GM11168 (cell line): Measurements from ENCODE around the gene TSPAN3.

Experiments
- in situ Hi-C: fragments of 300-500 bp; cut with MboI; formaldehyde crosslinking; loops from one replicate; pipeline ENCODE4 v1.12.0; 2022; ENCODE audit warnings: low sequenced_read_pairs; ENCODE audit not compliant: unreplicated experiment

The TSPAN3 gene

DNA sequence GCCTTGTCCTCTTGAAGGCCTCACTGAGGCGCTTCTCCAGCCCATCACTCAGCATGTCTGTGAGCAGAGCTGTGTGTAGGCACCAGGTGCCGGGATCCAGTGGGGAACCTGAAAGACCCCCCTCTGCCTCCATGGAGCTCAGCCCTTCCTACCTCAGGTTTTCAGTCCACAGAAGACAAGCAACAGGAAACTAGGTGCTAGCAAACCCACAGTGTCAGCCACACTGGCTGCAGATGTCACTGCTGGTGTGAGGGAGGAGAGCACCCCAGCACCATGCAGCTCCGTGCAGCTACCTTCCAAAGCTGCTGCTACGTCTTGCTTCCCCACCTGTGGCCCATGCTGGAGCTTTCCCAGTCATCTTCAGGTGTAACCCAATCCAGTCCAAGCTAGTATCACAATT is 58.0 kb downstream of the TSPAN3 start:
- in situ Hi-C loops, result no loop called here

DNA sequence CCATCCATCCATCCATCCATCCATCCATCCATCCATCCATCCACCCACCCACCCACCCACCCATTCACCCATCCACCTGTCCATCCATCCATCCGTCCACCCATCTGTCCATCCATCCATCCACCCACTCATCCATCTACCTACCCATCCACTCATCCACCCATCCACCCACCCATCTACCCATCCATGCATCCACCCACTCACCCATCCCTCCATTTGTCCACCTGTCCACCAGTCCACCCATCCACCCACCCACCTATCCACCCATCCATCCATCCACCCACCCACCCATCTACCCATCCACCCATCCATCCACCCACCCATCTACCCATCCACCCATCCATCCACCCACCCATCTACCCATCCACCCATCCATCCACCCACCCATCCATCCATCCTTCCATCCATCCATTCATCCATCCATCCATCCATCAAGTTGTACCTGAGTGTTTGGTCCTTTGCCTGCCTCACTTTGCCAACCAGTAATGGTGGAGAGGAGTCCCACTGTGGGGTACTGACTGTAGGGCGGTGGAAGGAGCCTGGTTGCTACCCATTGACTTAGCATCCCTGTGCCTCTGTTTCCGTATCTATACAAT is 58.7 kb downstream of the TSPAN3 start:
- in situ Hi-C loops, result no loop called here

DNA sequence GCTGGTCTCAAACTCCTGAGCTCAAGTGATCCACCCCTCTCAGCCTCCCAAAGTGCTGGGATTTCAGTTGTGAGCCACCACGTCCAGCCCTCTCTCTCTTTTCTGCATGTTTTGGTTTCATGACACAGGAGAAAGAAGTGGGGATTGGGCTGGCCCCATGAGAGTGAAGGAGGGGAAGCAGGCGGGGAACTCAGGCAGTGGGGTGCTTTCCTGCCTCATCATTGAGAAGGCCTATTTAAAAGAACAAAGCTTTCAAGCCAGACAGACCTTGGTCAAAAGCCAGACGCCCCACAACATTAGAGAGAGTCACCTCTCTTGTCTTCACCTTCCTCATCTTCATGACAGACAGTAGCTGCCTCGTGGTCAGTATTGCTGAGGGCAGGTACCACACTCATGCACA is 60.1 kb downstream of the TSPAN3 start:
- in situ Hi-C loops, result no loop called here

DNA sequence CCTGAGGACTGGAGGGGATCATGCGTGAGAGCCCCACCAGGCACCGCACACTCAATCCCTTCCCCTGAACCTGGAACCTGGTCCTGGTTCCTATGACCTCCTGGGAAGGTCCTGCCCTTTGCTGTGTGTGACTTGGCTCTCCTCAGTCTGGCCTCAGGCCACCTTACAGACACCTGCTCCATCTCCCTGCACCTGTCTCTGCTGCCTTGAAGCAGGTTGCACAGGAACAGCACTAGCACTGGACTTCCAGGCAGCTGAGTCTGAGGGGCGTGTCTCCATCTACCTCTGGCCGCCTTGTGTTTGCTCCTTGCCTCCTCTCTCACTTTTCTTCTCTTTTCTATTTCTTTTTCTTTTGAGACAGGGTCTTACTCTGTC is 60.6 kb downstream of the TSPAN3 start:
- in situ Hi-C loops, result no loop called here

DNA sequence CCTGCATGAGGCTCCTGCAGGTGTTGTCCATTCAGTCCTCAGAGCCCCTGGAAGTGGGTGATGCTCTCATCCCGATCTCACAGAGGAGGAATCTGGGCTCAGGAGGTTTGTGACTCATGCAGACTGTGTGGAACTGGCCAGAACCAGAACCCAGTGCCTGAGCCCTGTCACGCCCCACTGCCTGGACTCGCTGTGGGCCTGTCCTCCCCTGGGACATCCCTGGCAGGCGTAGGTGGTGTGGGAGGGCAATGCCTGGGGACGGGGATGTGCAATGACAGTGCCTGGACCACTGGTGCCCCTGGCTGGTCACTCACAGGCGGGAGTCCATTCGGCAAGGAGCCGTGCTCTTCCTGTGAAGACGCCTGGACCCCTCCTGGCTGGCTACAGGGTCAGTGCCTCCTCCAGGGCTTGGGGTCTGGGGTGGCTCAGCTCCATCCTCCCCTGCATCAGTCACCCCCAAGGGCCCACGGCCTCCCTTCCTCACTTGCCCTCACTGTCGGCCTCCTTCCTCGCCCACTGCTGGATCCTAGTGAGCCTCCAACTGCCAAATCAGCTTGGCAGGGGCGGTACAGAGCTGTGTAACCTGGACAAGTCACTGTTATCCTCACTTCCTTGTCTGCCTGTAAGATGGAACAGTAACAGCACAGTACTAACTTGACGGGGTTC is 61.1 kb downstream of the TSPAN3 start:
- in situ Hi-C loops, result no loop called here

DNA sequence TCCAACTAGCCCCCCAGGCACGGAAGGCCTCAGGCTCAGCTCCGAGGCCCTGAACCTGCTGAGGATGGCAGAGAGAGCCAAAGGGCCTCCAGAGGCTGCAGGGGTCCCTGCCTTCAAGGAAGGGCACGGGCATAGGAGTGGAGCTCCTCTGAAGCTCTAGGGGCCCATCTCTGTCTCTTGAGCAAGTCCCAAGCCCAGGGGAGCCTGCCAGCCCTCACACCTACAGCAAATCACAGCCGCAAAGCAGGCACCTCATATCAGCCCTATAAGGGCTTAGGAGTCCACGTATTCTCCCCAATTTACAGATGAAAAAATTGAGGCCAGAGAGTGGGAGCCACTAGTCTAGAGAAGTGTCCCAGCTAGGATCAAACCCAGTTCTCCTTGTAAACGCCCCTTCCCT is 61.7 kb downstream of the TSPAN3 start:
- in situ Hi-C loops, result no loop called here

DNA sequence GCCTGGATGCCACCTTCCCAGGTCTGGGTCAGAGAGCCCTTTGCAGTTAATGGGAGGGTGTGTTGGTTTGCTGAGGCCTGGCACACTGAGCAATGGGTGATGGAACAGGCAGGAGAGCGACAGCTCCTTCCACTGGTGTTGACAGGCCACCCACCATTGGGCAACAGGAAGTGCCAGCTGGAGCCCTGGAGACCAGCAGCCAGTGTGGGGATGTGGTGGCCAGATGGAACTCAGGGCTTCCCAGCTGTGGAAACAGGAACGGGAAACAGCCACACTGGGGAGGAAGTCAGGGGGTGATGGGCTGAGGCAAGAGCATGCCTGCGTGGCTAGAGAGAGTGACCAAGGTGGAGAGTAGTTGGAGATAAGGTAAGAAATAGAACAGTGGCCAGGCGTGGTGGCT is 66.7 kb downstream of the TSPAN3 start:
- in situ Hi-C loops, result no loop called here

DNA sequence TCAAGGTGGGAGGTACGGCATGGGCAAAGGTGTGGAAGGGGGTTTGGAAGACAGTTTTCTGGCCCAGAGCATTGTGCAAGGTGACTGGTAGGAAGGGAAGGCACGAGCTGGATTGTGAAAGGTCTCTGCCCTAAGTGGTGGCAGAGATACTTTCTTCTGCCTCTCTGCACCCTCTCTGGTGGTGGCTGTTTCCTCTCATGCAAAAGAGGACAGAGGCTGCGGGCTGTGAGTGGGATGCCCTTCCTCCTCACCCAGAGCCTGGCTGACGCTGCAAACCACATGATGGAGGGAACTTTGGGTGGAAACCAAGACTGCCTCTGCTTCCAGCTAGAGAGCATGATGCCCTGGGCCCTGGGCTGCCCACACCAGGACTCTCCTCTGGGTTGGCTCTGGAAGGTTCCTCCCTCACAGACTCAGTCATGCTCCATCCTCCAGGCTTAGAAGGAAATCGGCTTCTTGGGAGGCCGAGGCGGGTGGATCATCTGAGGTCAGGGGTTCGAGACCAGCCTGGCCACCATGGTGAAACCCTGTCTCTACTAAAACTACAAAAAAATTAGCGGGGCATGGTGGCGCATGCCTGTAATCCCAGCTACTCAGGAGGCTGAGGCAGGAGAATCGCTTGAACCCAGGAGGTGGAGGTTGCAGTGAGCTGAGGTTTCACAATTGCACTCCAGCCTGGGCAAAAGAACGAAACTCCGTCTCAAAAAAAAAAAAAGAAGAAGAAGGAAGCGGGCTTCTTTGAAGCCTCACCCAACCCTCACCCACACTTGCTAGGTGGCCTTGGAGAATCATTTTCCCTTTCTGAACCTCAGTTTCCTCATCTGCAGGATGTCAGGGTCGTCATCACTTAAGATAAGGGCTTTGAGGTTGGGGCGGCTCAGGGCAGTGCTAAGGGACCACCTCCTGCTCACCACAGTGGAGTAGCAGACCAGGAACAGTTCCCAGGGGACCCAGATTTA is 67.7 kb downstream of the TSPAN3 start:
- in situ Hi-C loops, result no loop called here

DNA sequence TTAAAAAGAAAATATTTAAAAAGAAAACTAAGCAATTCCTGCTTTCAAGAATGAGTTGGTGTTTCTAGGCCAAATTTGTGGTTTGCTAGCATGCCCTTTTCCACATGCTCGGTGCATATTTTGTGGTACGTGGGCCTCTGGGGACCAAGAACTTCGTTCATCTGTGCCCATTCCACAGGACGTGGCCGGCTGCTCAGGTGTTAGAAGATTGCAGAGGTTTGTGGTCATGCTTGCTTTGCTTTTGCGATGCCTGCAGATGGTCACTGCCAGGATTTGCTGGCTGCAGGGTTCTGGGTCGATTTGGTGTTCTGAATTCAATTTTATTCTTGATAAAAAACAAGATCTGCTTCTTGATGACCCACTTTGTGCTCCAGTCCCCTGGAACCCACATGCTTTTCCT is 68.5 kb downstream of the TSPAN3 start:
- in situ Hi-C loops, result no loop called here

DNA sequence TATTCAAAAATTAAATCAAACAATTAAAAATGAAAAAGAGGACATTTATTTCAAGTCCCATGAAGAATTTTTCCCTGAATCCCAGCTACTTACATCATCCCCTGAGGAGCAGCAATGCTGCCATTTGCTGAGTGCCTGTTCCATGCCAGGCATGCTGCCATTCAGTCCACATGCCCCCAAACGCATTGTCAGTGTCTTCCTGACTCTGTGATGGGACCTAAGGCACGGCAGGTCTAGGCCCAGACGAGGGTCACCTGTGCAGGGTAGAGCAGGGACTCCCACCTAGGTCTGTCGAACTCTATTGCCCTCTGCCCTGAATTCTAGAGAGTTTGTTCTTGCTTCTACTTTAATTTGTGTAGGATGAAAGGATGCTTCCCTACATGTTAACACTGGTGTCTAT is 68.9 kb downstream of the TSPAN3 start:
- in situ Hi-C loops, result no loop called here

DNA sequence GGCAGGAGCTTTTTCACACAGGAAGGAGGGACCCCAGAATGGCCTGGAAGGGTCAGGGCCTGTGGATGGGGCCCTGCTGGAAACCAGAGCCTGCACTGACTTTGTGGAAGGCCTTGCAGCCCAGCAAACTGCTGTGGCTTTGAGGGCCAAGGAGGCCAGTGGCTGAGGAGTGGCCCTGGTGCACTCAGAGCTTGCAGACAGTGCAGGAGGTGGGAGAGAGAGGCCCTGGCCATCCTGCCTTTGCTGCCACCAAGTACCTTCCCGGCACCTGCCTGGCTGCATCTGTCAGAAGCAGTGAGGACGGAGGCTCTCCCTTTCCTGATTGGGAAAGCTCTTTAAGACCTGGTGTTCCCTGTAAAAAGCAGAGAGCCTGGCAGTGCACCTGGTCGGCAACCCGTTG is 69.6 kb downstream of the TSPAN3 start:
- in situ Hi-C loops, result no loop called here

DNA sequence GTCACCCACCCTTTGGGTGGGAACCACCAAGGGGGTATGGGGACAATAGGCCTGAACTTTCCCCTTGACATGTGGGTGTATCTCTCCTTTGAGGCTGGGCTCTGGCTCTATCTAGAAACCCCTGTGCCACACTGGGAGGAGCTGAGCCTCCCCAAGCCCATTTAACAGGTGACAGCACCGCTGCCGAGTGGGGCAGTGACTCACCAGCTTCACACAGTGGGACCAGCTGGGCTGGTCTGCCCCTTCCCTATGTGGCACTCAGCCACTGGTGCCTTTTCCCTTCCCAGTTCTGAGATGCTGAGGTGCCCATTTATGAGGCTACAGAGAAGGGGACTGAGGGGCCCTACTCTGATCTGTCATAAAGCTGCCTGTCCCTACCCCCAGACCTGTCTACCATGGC is 70.9 kb downstream of the TSPAN3 start:
- in situ Hi-C loops, result no loop called here

DNA sequence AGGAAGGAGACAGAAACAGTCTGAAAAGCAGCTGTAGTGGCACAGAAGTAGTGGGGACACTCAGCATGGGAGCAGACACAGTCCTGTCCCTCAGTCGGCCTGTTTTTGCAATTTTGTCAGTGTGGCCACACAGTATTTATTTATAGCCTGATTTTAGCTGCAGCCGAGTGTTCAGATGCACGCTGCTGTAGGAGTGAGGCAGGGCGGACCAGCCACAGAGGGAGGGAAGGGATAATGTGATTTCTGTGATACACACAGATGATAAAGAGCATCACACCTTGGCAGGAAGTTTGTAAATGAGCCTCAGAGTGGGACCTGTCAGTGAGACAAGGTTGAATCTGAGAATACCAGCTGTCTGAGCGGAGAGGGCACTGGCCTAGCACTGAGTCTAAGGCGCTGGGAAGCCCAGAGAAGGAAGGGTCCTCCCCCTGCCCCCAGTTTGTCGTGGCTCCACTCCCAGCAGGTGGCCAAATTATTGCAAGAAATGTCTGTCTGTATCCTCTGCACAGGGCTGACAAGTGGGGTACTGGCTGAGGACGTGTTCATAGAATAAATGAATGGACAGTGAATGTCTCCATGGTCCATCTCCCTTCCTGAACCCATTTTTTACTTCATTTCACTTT is 72.1 kb downstream of the TSPAN3 start:
- in situ Hi-C loops, result no loop called here

DNA sequence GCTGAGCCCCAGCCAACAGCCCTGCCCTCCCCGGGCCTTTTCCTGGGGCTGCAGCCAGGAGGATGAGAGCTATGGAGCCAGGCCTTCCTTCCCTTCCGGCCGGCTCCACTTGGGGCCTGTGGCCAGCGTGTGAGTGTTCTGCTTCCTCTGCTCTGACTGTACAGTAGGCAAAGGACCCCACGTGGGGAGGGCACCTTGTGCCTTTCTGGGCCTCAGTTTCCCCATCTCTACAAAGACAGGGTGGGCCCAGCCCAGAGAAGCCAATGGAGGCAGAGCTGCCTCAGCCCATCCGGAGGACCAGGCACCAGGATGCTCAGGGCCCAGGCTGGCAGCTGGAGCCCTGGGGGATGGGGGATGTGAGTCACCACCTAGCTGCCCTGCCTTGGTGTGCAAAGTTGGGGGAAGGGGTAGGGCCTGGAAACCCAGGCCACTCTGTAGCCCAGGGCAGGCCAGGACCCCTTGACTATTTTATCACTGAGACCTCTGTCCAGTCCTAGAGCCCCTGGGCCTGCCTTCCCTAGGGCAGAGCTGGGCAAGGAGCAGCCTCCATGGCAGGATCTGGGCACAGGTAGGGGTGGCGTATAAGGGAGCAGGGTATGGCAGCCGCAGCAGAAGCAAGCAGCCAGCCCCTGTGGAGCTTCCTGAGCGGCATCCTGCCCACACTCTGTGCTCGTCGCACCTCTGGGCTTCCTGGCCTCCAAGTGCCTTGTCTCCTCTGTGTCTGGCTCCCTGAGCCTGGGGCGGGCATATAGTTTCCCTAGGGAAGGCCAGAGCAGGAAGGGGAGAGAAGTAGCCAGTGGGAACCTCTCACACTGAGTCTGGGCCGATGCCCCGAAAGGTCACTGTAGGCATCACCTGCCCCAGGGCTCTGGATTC is 74.1 kb downstream of the TSPAN3 start:
- in situ Hi-C loops, result no loop called here

DNA sequence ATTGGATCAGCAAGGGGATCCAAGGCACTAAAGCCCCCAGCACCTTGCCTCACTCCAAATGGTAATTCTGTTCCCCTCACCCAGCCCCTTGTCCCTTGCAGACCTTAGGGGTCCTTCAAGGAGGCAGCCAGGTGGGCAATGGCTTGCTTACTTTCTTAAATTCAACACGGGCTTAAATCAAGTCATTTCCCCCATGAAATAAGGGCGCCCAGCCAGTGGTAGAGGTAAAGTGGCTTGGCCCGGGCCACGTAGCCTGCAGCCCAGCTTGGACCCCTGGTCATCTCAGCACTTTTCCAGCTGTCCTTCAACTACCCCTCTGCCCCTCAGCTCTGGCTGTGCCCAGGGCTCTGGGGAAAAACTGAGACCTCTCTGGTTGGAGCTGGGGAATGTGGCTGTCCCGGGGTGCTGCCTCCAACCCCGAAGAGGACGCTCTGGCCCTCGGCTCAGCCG is 74.8 kb downstream of the TSPAN3 start:
- in situ Hi-C loops, result no loop called here

DNA sequence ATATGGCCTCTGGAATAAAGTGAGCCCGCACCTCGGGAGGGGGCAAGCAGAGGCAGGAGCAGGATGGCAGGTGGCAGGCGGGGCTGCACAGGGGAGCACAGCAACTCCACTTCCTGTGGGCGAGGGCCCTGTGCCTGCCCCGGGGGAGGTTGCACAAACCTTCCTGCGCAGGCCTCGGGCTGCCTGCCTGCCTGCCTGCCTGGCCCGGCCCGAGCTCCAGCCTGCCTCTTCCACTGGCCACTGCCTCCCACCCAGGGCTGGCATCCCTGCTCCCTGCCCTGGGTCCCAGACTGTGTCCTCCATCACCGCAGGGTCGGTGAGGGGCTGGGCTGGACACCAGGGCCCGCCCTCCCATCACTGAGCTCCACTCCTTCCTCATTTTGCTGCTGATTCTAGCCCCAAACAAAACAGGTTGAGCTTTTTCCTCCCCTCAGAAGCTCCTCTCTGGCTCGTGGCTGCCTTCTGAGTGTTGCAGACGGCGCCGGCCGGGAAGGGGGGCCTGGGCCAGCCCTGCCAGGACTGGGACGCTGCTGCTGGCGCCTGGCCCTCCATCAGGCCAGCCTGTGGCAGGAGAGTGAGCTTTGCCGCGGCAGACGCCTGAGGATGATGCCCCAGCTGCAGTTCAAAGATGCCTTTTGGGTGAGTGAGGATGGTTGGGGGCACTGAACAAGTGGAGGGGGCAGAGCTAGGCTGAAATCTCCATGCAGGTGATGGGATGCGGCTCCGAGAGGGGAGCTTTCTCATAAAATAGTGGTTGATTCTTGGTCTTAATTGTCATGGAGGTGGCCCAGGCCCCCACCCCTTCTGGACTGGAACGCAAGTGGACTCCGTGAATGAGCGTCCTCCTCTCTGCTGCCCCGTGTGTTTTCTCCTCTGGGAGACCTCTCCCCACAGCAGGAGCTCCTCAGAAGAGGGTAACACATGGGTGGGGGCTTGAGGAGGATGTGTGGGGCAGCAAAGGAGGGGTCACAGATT is 75.7 kb downstream of the TSPAN3 start, which contains the start of gene PSTPIP1:
Gene PSTPIP1, plus strand, starts transcription at position 156 of the 975 bp plus-strand sequence. Its CDS starts 448 bp downstream, at position 604.
- in situ Hi-C loops, result no loop called here

DNA sequence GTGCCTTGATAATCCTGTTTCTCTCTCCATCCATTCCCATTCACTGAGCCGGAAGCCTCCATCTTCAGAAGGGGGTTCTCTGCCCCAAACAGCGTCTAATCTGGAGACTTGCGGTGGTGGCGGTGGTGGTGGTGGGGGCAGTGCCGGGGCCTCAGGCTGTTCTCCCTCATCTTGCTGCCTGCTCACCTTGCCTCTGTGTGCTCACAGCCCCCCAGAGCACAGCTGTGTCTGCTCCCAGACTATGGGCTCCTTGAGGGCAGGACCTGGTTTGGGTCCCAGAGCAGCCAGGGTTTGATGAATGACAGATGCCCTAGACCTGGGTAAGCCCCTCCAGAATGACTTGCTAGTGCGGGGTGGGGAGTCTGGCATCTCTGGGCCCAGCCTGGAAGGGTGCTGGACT is 76.4 kb downstream of the TSPAN3 start:
- in situ Hi-C loops, result no loop called here

DNA sequence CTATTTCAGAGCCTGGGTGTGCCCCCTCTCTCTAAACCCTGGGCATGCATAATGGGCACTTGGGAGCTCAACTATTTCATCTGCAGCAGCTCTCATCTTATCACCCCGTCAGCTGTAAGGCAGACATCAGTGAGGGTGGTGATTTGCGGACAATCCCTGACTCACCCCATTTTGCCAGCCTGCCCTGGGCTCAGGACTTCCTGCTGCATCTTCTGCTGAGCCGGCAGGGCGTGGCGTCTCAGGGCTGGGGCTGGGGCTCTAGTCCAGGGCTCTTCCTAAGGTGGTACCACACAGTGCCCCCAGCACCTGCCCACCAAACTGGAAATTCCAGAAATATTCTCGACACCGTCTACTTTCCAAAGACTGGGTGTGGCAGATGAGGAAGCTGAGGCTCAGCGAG is 76.9 kb downstream of the TSPAN3 start:
- in situ Hi-C loops, result no loop called here
